HG03565 (cell line): Measurements from ENCODE around the gene ATG4B.

Experiments used
- ATAC-seq: cut with Tn5 transposase; IDR thresholded peaks from one replicate; pipeline ENCODE4 v1.9.1; 2021; ENCODE audit warnings: mild to moderate bottlenecking, moderate library complexity; ENCODE audit not compliant: unreplicated experiment

Gene ATG4B

GRCh38 chr2:241680827-241681599 is 43.5 kb downstream of the ATG4B start:
- no peak for ATAC-seq

- ATAC-seq = no peak
These were observed 48.8 kb downstream of the ATG4B start for GRCh38 chr2:241686324-241686649.

GRCh38 chr2:241686650-241687425 is 49.3 kb downstream of the ATG4B start, which contains the start of gene DTYMK:
DTYMK (minus strand) TSS chr2:241686815; CDS start chr2:241686783, 32 bp downstream.
- ATAC-seq = peak; percentile 86

- ATAC-seq = no peak
These were observed 51.8 kb downstream of the ATG4B start for GRCh38 chr2:241689306-241689705.

GRCh38 chr2:241690202-241690717 is 52.8 kb downstream of the ATG4B start:
- no peak for ATAC-seq

GRCh38 chr2:241692448-241692847 is 55.0 kb downstream of the ATG4B start:
- ATAC-seq = no peak

GRCh38 chr2:241695651-241696050 is 58.2 kb downstream of the ATG4B start:
- no peak for ATAC-seq

- no peak for ATAC-seq
These were observed 63.6 kb downstream of the ATG4B start for GRCh38 chr2:241701149-241701398.

- peak; percentile 44 for ATAC-seq
These were observed 64.1 kb downstream of the ATG4B start, which contains the start of gene ING5 for GRCh38 chr2:241701399-241702154. ING5 (plus strand) TSS chr2:241702039; CDS start chr2:241702066, 27 bp downstream.

GRCh38 chr2:241702155-241703031 is 64.9 kb downstream of the ATG4B start:
- ATAC-seq = peak; percentile 51

- no peak for ATAC-seq
These were observed 65.6 kb downstream of the ATG4B start for GRCh38 chr2:241703032-241703604.

GRCh38 chr2:241706537-241706936 is 69.0 kb downstream of the ATG4B start:
- ATAC-seq = no peak

GRCh38 chr2:241708879-241709278 is 71.4 kb downstream of the ATG4B start:
- ATAC-seq = no peak

GRCh38 chr2:241719093-241719492 is 81.6 kb downstream of the ATG4B start:
- ATAC-seq = no peak

- ATAC-seq = no peak
These were observed 82.6 kb downstream of the ATG4B start for GRCh38 chr2:241720099-241720498.

GRCh38 chr2:241720560-241720959 is 83.1 kb downstream of the ATG4B start:
- ATAC-seq = no peak

GRCh38 chr2:241721852-241722251 is 84.4 kb downstream of the ATG4B start:
- ATAC-seq = no peak

GRCh38 chr2:241722896-241723454 is 85.5 kb downstream of the ATG4B start:
- no peak for ATAC-seq
